ENCODE results near the gene GRK2.

The GRK2 gene

DNA sequence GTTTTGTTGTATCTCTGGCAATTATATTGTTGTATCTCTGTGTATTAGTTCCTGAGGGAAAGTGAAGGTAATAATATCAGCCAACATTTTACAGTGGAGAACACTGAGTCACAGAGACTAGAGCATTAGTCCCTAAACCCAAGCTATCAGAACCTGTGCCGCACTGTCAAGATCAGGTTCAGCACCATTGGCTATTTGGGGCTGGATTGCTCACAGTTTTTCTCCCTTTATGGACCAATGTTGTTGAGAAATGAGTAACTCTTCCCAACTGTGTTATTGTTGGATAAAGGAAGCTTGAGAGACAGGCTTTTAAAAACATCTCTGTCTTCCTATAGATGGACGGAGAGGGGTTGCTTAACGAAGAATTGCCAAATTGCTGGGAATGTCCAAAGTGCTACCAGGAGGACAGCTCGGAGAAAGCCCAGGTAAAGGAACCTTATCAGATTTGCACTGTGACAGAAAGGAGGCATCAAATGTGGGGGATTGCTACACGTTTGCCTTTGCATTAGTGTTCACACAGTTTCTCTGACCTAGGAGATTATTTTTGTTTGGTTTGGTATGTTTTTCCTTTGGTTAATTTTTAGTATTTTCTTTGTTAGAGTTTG, 18.2 kb upstream of the GRK2 start:
- TF ChIP-seq, protein P1, sequence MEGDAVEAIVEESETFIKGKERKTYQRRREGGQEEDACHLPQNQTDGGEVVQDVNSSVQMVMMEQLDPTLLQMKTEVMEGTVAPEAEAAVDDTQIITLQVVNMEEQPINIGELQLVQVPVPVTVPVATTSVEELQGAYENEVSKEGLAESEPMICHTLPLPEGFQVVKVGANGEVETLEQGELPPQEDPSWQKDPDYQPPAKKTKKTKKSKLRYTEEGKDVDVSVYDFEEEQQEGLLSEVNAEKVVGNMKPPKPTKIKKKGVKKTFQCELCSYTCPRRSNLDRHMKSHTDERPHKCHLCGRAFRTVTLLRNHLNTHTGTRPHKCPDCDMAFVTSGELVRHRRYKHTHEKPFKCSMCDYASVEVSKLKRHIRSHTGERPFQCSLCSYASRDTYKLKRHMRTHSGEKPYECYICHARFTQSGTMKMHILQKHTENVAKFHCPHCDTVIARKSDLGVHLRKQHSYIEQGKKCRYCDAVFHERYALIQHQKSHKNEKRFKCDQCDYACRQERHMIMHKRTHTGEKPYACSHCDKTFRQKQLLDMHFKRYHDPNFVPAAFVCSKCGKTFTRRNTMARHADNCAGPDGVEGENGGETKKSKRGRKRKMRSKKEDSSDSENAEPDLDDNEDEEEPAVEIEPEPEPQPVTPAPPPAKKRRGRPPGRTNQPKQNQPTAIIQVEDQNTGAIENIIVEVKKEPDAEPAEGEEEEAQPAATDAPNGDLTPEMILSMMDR (IDR thresholded peaks at IDR 0.05; ENCODE audit: extremely low read depth, insufficient read depth, missing control alignments), result no peak
- no peak for DNase-seq (ENCODE audit: low spot score)
- in situ Hi-C loops (cut with MboI; ENCODE audit: low pct_unique_long_range_greater_than_20kb, low sequenced_read_pairs, unreplicated experiment), result no loop called here

DNA sequence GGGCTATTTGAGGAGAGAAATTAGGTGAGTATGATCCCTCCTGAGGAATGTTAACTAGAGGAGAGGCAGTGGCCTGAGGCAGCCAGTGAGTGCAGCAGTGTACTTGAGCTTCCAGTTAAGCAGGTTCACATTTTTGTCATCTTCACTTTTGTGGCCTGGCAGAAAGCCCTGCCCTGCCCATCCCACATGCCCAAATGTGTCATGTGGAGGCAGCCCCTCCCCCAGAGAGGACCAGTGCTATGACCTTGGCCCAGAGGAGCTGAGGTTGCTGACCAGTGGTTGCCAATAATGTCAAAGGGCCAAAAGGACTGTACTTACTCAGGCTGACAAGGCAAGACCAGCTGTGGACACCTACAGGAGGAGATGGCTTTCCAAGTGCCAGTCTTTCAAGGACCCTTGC, 17.6 kb upstream of the GRK2 start:
- TF ChIP-seq, protein P1 (IDR thresholded peaks at IDR 0.05; ENCODE audit: extremely low read depth, insufficient read depth, missing control alignments), result no peak
- in situ Hi-C loops (cut with MboI; ENCODE audit: low pct_unique_long_range_greater_than_20kb, low sequenced_read_pairs, unreplicated experiment), result no loop called here
- DNase-seq (ENCODE audit: low spot score), result no peak

DNA sequence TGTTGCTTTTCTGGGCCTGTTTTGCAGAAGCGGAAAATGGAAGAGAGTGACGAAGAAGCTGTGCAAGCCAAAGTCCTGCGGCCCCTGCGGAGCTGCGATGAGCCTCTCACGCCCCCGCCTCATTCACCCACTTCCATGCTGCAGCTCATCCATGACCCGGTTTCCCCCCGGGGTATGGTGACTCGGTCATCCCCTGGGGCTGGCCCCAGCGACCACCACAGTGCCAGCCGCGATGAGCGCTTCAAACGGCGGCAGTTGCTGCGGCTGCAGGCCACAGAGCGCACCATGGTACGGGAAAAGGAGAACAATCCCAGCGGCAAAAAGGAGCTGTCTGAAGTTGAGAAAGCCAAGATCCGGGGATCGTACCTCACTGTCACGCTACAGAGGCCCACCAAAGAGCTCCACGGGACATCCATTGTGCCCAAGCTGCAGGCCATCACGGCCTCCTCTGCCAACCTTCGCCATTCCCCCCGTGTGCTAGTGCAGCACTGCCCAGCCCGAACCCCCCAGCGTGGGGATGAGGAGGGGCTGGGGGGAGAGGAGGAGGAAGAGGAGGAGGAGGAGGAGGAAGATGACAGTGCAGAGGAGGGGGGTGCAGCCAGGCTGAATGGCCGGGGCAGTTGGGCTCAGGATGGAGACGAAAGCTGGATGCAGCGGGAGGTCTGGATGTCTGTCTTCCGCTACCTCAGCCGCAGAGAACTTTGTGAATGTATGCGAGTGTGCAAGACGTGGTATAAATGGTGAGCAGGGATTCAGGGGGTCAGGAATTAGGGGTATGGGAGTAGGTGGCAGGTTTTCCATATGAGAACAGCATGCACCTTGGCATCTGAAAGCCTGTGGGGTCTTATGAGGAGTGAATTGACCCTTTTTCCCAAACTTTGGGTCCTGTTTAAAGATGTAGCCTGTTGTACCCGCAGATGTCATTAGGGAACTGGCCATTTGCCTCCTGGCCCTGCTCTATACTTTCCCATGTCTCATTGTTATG, 15.9 kb upstream of the GRK2 start:
- TF ChIP-seq, protein P1 (IDR thresholded peaks at IDR 0.05; ENCODE audit: extremely low read depth, insufficient read depth, missing control alignments), result no peak
- no peak for DNase-seq (ENCODE audit: low spot score)
- in situ Hi-C loops (cut with MboI; ENCODE audit: low pct_unique_long_range_greater_than_20kb, low sequenced_read_pairs, unreplicated experiment), result no loop called here

DNA sequence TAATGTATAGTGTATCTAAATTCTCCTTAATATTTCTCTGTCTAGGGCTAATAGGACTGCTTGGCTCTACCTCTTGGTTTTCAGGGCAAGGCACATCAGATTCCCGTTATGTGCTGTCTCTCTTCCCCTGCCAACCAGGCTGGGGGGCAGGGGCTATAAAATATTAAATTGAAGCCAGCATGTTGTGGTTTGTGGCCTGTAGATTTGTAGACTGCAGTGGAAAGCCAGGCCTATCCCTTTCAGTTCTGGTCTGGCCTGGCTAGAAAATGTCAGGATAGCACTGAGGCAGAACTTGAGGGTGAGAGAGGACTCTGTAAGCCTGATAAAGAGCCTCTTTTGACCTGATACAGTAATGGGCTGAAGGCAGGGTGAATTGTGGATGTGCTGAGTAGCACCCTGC, 14.4 kb upstream of the GRK2 start:
- DNase-seq (ENCODE audit: low spot score), result no peak
- TF ChIP-seq, protein P1 (IDR thresholded peaks at IDR 0.05; ENCODE audit: extremely low read depth, insufficient read depth, missing control alignments), result no peak
- in situ Hi-C loops (cut with MboI; ENCODE audit: low pct_unique_long_range_greater_than_20kb, low sequenced_read_pairs, unreplicated experiment), result no loop called here

DNA sequence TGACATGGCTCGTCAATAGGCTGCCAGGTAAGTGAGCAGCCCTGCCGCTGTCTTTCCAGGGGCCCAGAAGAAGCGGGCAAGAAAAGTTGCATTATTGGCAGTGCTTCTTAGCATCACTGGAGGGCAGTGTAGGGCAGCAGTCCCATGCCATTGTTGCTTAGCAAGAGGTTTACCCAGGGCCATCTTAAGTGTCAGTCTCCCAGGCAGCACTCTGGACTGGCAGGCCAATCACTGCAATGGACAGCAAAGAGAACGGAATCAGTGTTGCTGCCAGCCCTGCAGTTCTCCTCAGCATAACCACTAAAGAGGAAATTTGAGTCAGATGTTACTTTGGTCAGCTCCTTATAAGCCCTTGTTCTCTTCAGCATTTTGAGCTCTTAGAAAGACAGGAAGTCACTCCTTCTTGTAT, 13.4 kb upstream of the GRK2 start:
- TF ChIP-seq, protein P1 (IDR thresholded peaks at IDR 0.05; ENCODE audit: extremely low read depth, insufficient read depth, missing control alignments), result peak; percentile 36
- in situ Hi-C loops (cut with MboI; ENCODE audit: low pct_unique_long_range_greater_than_20kb, low sequenced_read_pairs, unreplicated experiment), result no loop called here
- DNase-seq (ENCODE audit: low spot score), result no peak

DNA sequence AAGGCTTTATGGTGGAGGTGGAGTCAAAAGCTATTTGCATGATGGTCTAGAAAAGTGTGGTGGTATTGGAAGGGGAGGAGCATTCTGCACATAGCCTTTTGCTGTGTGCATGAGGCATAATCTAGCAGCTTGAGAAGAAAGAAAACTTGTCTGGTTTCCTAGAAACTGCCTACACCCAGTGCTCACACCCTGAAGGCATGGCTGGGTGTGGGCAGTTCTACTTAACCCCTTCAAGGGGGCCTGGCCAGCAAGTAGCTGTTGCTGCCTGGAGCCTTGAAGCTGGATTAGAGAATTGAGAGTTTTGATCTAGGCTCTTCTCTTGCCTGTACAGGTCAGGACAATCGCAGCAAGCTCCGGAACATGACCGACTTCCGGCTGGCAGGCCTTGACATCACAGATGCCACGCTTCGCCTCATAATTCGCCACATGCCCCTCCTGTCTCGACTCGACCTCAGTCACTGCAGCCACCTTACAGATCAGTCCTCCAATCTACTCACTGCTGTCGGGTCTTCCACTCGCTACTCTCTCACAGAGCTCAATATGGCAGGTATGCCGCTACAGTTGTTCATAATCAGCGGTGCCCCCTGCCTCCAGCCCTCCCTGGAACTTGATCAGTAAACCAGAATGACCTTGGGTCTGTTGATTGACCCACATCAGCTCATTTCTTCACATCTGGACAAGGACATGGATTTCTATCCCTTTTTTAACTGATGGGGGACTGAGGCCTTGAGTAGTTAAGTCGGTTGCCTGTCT, 12.2 kb upstream of the GRK2 start:
- TF ChIP-seq, protein P1 (IDR thresholded peaks at IDR 0.05; ENCODE audit: extremely low read depth, insufficient read depth, missing control alignments), result no peak
- no peak for DNase-seq (ENCODE audit: low spot score)
- in situ Hi-C loops (cut with MboI; ENCODE audit: low pct_unique_long_range_greater_than_20kb, low sequenced_read_pairs, unreplicated experiment), result no loop called here

Data from GM13977 (cell line).